CD4-positive, alpha-beta memory T cell (primary cell): ENCODE results near the gene CCR9. TPM values are rescaled to one million over a fixed set of nuclear protein-coding genes. Genes with fewer than 3 reads are reported as not detected.

Source experiments
- CTCF ChIA-PET: fragments of 350-600 bp; sonication (Branson Sonifier 250); formaldehyde crosslinking; loops from one replicate; lab custom pipeline; 2021; ENCODE audit warnings: inconsistent platforms; ENCODE audit not compliant: partially characterized antibody; lab: Charles Lee
- POLR2A ChIA-PET: fragments of 350-600 bp; sonication (Branson Sonifier 250); formaldehyde crosslinking; loops from one replicate; lab custom pipeline; 2021; ENCODE audit not compliant: partially characterized antibody; lab: Charles Lee
- DNase-seq, 5 donors: peaks; one replicate each; pipeline versions ENCODE4 v3.0.0 to v3.0.0-alpha.2; 2020 to 2022; ENCODE audit warnings: mixed read lengths in 1 of 5
- H3K27ac ChIP-seq: one replicate; pipeline ENCODE4 v1.7.0; 2013; ENCODE audit warnings: low read depth, low read length
- H3K27me3 ChIP-seq: 2 replicates; pipeline ENCODE4 v1.7.0; 2013; ENCODE audit warnings: mild to moderate bottlenecking, low read length, moderate library complexity; ENCODE audit not compliant: insufficient read depth
- H3K36me3 ChIP-seq: 2 replicates; pipeline ENCODE4 v1.7.0; 2013; ENCODE audit warnings: mild to moderate bottlenecking, low read length, moderate library complexity; ENCODE audit not compliant: insufficient read depth
- H3K4me1 ChIP-seq: 2 replicates; pipeline ENCODE4 v1.7.0; 2013; ENCODE audit warnings: mild to moderate bottlenecking, low read length, moderate library complexity; ENCODE audit not compliant: insufficient read depth
- H3K4me3 ChIP-seq, 2 donors: one replicate each; pipeline ENCODE4 v1.7.0; 2013; ENCODE audit warnings: low read length in 2 of 2, mild to moderate bottlenecking in 1 of 2
- H3K9me3 ChIP-seq, 2 donors: one replicate each; pipeline ENCODE4 v1.7.0; 2013; ENCODE audit warnings: low read length in 2 of 2, control low read depth in 1 of 2; ENCODE audit not compliant: control insufficient read depth in 1 of 2
- H3K27ac Mint-ChIP-seq, 7 donors: one replicate each; pipeline ENCODE4 v1.8.0; 2020 to 2021; ENCODE audit warnings: mixed read lengths in 7 of 7, mild to moderate bottlenecking in 6 of 7, inconsistent platforms in 3 of 7, moderate library complexity in 3 of 7
- H3K27me3 Mint-ChIP-seq, 2 donors: one replicate each; pipeline ENCODE4 v1.8.0; 2020 to 2021; ENCODE audit warnings: mixed read lengths in 2 of 2
- H3K36me3 Mint-ChIP-seq, 2 donors: one replicate each; pipeline ENCODE4 v1.8.0; 2020 to 2021; ENCODE audit warnings: mixed read lengths in 2 of 2, inconsistent platforms in 1 of 2, mild to moderate bottlenecking in 1 of 2
- H3K4me1 Mint-ChIP-seq, 4 donors: one replicate each; pipeline ENCODE4 v1.8.0; 2020 to 2021; ENCODE audit warnings: mixed read lengths in 4 of 4, mild to moderate bottlenecking in 1 of 4
- H3K4me3 Mint-ChIP-seq, 8 donors: one replicate each; pipeline ENCODE4 v1.8.0; 2020 to 2021; ENCODE audit warnings: mixed read lengths in 8 of 8, mild to moderate bottlenecking in 7 of 8, moderate library complexity in 6 of 8, inconsistent platforms in 3 of 8
- H3K9me3 Mint-ChIP-seq, 8 donors: one replicate each; pipeline ENCODE4 v1.8.0; 2020 to 2021; ENCODE audit warnings: mixed read lengths in 8 of 8, mild to moderate bottlenecking in 5 of 8, inconsistent platforms in 3 of 8, moderate library complexity in 1 of 8
- intact Hi-C: fragments of 100-400 bp; cut with micrococcal nuclease; formaldehyde crosslinking; loops from one replicate; pipeline ENCODE4 v1.15.1; 2023
- polyA plus RNA-seq, 2 donors: library from polyadenylated mRNA; unstranded; fragments of 300-500 nt; fragmentation: Illumina TruSeq; gene quantifications; one replicate each; pipeline ENCODE4 v1.2.3, GENCODE V29; 2021
- total RNA-seq, 2 experiments: library from RNA; stranded (reverse); gene quantifications; one replicate each; pipeline ENCODE4 v1.2.3, GENCODE V29; 2021

Gene CCR9
- total and polyA plus RNA-seq, 4 experiments from 2014 or later, result 3.9 to 4.5 (median 4.2) TPM

- POLR2A ChIA-PET, result interaction anchor here (0.8 to 1.7 kb wide), 3 partner anchors 9 to 18 kb away, joined by 3 to 5 read pairs (median 3); no protein-coding TSS in a partner anchor
- CTCF ChIA-PET, result interaction anchor here (1.2 to 1.4 kb wide), 2 partner anchors 11 to 19 kb away, joined by 4 to 5 read pairs; partner anchors contain the start of gene LZTFL1
- intact Hi-C loops, result no loop called here
- DNase-seq, result no peak
- H3K27me3 Mint-ChIP-seq, result peaks cover 10 to 26% of the 10 kb centered on the region in 2 donors
- Histone ChIP-seq H3K27me3 (no peaks in the 10 kb centered on the region), H3K4me1 (peaks cover 15% of the 10 kb centered on the region), H3K27ac (no peak overlapping the region), H3K9me3 (no peaks in the 10 kb centered on the region), H3K36me3 (no peaks in the 10 kb centered on the region), H3K4me3 (no peak overlapping the region)
- H3K27ac Mint-ChIP-seq, result peak overlapping the region in 1 of 7 donors; percentile 38
- H3K4me3 Mint-ChIP-seq, result peak overlapping the region in 2 of 8 donors; percentile 39 to 45
- peaks cover 0 to 5% of the 10 kb centered on the region in 2 donors for H3K36me3 Mint-ChIP-seq
- peaks cover 20 to 28% (median 23%) of the 10 kb centered on the region in 4 donors for H3K4me1 Mint-ChIP-seq
- peaks cover 2 to 11% (median 4%) of the 10 kb centered on the region in 8 donors for H3K9me3 Mint-ChIP-seq
Observed at GRCh38 chr3:45861043-45861719, 25.2 kb upstream of the CCR9 start.

- peak in 4 of 5 donors; percentile 32 to 50 (median 40) for DNase-seq
- POLR2A ChIA-PET, result interaction anchor here (1.0 to 1.8 kb wide), 8 partner anchors 12 to 43 kb away, joined by 3 to 15 read pairs (median 5); partner anchors contain the start of genes CCR9 and LZTFL1
- intact Hi-C loops, result no loop called here
- Mint-ChIP-seq H3K4me1 (peaks cover 30 to 34% (median 32%) of the 10 kb centered on the region in 4 donors), H3K27me3 (peaks cover 14 to 28% of the 10 kb centered on the region in 2 donors), H3K9me3 (peaks cover 2 to 8% (median 4%) of the 10 kb centered on the region in 8 donors), H3K27ac (peak overlapping the region in 4 of 7 donors; percentile 5 to 54 (median 28)), H3K36me3 (peaks cover 0 to 5% of the 10 kb centered on the region in 2 donors), H3K4me3 (peak overlapping the region in 6 of 8 donors; percentile 11 to 55 (median 39))
- Histone ChIP-seq H3K4me3 (no peak overlapping the region), H3K27me3 (no peaks in the 10 kb centered on the region), H3K9me3 (no peaks in the 10 kb centered on the region), H3K36me3 (no peaks in the 10 kb centered on the region), H3K4me1 (peaks cover 30% of the 10 kb centered on the region), H3K27ac (no peak overlapping the region)
- CTCF ChIA-PET, result interaction anchor here (1.0 kb wide), 1 partner anchor 16 kb away, joined by 3 read pairs; no protein-coding TSS in a partner anchor
Observed at GRCh38 chr3:45864760-45865519, 21.4 kb upstream of the CCR9 start.

- no peak for DNase-seq
- no peak overlapping the region for H3K27ac Mint-ChIP-seq
- peaks cover 0 to 5% of the 10 kb centered on the region in 2 donors for H3K36me3 Mint-ChIP-seq
- no peaks in the 10 kb centered on the region for H3K27me3 ChIP-seq
- POLR2A ChIA-PET, result interaction anchor here (1.2 to 1.8 kb wide), 6 partner anchors 15 to 43 kb away, joined by 3 to 15 read pairs (median 6); partner anchors contain the start of genes CCR9 and LZTFL1
- H3K4me3 Mint-ChIP-seq, result peak overlapping the region in 1 of 8 donors; percentile 11
- H3K36me3 ChIP-seq, result no peaks in the 10 kb centered on the region
- CTCF ChIA-PET, result interaction anchor here (1.0 kb wide), 1 partner anchor 15 kb away, joined by 3 read pairs; no protein-coding TSS in a partner anchor
- H3K9me3 Mint-ChIP-seq, result peaks cover 2 to 8% (median 4%) of the 10 kb centered on the region in 8 donors
- peaks cover 36% of the 10 kb centered on the region for H3K4me1 ChIP-seq
- peaks cover 16 to 27% of the 10 kb centered on the region in 2 donors for H3K27me3 Mint-ChIP-seq
- H3K9me3 ChIP-seq, result no peaks in the 10 kb centered on the region
- intact Hi-C loops, result no loop called here
- H3K27ac ChIP-seq, result no peak overlapping the region
- H3K4me1 Mint-ChIP-seq, result peaks cover 35 to 40% (median 37%) of the 10 kb centered on the region in 4 donors
- no peak overlapping the region for H3K4me3 ChIP-seq
Observed at GRCh38 chr3:45865563-45865962, 20.8 kb upstream of the CCR9 start.

GRCh38 chr3:45868213-45868612 is 18.1 kb upstream of the CCR9 start:
- POLR2A ChIA-PET, result interaction anchor here (0.6 to 1.2 kb wide), 3 partner anchors 13 to 56 kb away, joined by 3 read pairs; no protein-coding TSS in a partner anchor
- Histone ChIP-seq H3K9me3 (no peaks in the 10 kb centered on the region), H3K27ac (no peak overlapping the region), H3K27me3 (no peaks in the 10 kb centered on the region), H3K4me1 (peaks cover 50% of the 10 kb centered on the region), H3K4me3 (no peak overlapping the region), H3K36me3 (no peaks in the 10 kb centered on the region)
- Mint-ChIP-seq H3K9me3 (peaks cover 2 to 8% (median 4%) of the 10 kb centered on the region in 8 donors), H3K36me3 (peaks cover 0 to 5% of the 10 kb centered on the region in 2 donors), H3K27me3 (peaks cover 8 to 14% of the 10 kb centered on the region in 2 donors), H3K4me3 (no peak overlapping the region), H3K4me1 (peaks cover 34 to 53% (median 43%) of the 10 kb centered on the region in 4 donors), H3K27ac (no peak overlapping the region)
- intact Hi-C loops, result no loop called here
- DNase-seq, result no peak
- CTCF ChIA-PET, result interaction anchor here (1.0 kb wide), 1 partner anchor 208 kb away, joined by 3 read pairs; no protein-coding TSS in a partner anchor

- Mint-ChIP-seq H3K9me3 (peaks cover 0 to 4% (median 3%) of the 10 kb centered on the region in 8 donors), H3K4me3 (peak overlapping the region in 1 of 8 donors; percentile 11), H3K4me1 (peaks cover 34 to 56% (median 42%) of the 10 kb centered on the region in 4 donors), H3K36me3 (peaks cover 0 to 1% of the 10 kb centered on the region in 2 donors), H3K27ac (peak overlapping the region in 2 of 7 donors; percentile 14 to 72), H3K27me3 (peaks cover 8 to 10% of the 10 kb centered on the region in 2 donors)
- no peak overlapping the region for H3K4me3 ChIP-seq
- peaks cover 50% of the 10 kb centered on the region for H3K4me1 ChIP-seq
- H3K36me3 ChIP-seq, result no peaks in the 10 kb centered on the region
- H3K27me3 ChIP-seq, result no peaks in the 10 kb centered on the region
- no peaks in the 10 kb centered on the region for H3K9me3 ChIP-seq
- POLR2A ChIA-PET, result interaction anchor here (0.6 to 1.2 kb wide), 3 partner anchors 13 to 55 kb away, joined by 3 read pairs; no protein-coding TSS in a partner anchor
- intact Hi-C loops, result no loop called here
- H3K27ac ChIP-seq, result no peak overlapping the region
- CTCF ChIA-PET, result interaction anchor here (1.0 kb wide), 1 partner anchor 208 kb away, joined by 3 read pairs; no protein-coding TSS in a partner anchor
- no peak for DNase-seq
Observed at GRCh38 chr3:45868650-45869049, 17.7 kb upstream of the CCR9 start.

GRCh38 chr3:45869638-45870037 is 16.7 kb upstream of the CCR9 start:
- Mint-ChIP-seq H3K27me3 (peaks cover 10 to 12% of the 10 kb centered on the region in 2 donors), H3K4me3 (peak overlapping the region; percentile 4 to 73 (median 56))
- H3K4me3 ChIP-seq, result no peak overlapping the region

More at GRCh38 chr3:45869638-45870037, 16.7 kb upstream of the CCR9 start:
- H3K36me3 Mint-ChIP-seq, result no peaks in the 10 kb centered on the region
- intact Hi-C loops, result loop anchor here (1.0 to 5.0 kb wide), 4 partner anchors 12 to 198 kb away; partner anchors contain the start of gene LZTFL1
- H3K27ac ChIP-seq, result no peak overlapping the region
- H3K9me3 ChIP-seq, result no peaks in the 10 kb centered on the region
- peak overlapping the region; percentile 14 to 86 (median 68) for H3K27ac Mint-ChIP-seq
- no peak for DNase-seq
- H3K27me3 ChIP-seq, result no peaks in the 10 kb centered on the region
- H3K9me3 Mint-ChIP-seq, result peaks cover 0 to 7% (median 4%) of the 10 kb centered on the region in 8 donors
- POLR2A ChIA-PET, result interaction anchor here (0.7 to 2.1 kb wide), 13 partner anchors 8 to 199 kb away, joined by 3 to 20 read pairs (median 3); partner anchors contain the start of genes CCR9 and LZTFL1
- H3K4me1 ChIP-seq, result peaks cover 48% of the 10 kb centered on the region
- peaks cover 37 to 62% (median 45%) of the 10 kb centered on the region in 4 donors for H3K4me1 Mint-ChIP-seq
- CTCF ChIA-PET, result no interaction called here
- H3K36me3 ChIP-seq, result no peaks in the 10 kb centered on the region
